Erythroblast (primary cell): ENCODE data around the gene ZNF107.
"Not testable (repeated sequence)": the region's sequence is repeated elsewhere in the genome, so short reads cannot be mapped to it uniquely, and the experiment has no call there.

Experiments used
- DNase-seq, 2 experiments: peaks; one replicate each; lab custom pipeline; 2025; lab: John Stamatoyannopoulos, UW
- GATA1 ChIP-seq: IDR thresholded peaks from 2 replicates; pipeline ENCODE4 v1.6.1; 2011; ENCODE audit warnings: low read depth, mild to moderate bottlenecking, control low read depth, low read length, moderate library complexity
- POLR2A ChIP-seq: IDR thresholded peaks from 2 replicates; pipeline ENCODE4 v1.6.1; 2011; ENCODE audit warnings: mild to moderate bottlenecking, low read length

Gene ZNF107

GRCh38 chr7:64733550-64734240, 67.8 kb downstream of the ZNF107 start:
- no peak for DNase-seq
- TF ChIP-seq POLR2A (no peak), GATA1 (no peak)

- TF ChIP-seq POLR2A (no peak), GATA1 (no peak)
- no peak for DNase-seq
Observed at GRCh38 chr7:64736575-64736974, 70.6 kb downstream of the ZNF107 start.

- not testable (repeated sequence) for DNase-seq
Observed at GRCh38 chr7:64738403-64738802, 72.5 kb downstream of the ZNF107 start.

- DNase-seq, result not testable (repeated sequence)
Observed at GRCh38 chr7:64738953-64739352, 73.0 kb downstream of the ZNF107 start.

DNA sequence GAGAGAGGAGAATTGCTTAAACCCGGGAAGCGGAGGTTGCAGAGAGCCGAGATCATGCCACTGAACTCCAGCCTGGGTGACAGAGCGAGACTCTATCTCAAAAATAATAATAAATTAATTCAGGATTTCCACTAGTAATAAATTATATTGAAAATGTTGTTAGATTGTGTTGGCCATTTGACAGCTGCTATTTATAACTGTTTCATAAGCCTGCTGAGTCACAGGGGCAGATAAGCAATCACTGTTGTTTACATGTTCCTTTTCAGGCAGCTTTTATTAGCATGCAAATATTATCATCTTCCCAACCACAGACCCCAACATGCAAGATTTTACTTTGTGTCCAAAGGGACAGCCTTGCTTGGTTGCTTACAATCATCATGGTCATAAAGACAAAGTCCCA, 78.7 kb downstream of the ZNF107 start:
- TF ChIP-seq POLR2A (no peak), GATA1 (no peak)
- peak in 1 of 2 experiments; percentile 1 for DNase-seq

GRCh38 chr7:64747802-64748201, 81.9 kb downstream of the ZNF107 start:
- TF ChIP-seq GATA1, result no peak
- no peak for TF ChIP-seq POLR2A
- no peak for DNase-seq

DNA sequence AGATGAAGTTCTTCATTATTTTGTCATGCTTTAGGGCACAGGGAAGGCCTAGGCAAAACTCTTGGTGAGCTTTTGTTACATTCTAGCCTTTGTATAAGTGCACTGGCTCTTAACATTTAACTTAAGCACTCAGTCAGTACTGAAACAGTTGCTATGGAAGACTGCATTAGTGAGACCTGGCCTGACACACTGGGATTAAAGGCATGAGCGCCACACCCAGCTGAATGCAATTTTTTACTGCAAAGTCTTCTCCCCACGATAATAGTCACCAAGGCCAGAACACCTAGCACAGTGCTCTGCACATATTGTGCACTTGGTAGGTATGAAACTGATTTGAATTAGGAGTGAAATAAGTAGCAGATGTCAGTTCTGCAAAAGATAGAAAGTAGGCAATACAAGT, 87.1 kb downstream of the ZNF107 start:
- TF ChIP-seq POLR2A, result no peak
- TF ChIP-seq GATA1, result no peak
- DNase-seq, result no peak

DNA sequence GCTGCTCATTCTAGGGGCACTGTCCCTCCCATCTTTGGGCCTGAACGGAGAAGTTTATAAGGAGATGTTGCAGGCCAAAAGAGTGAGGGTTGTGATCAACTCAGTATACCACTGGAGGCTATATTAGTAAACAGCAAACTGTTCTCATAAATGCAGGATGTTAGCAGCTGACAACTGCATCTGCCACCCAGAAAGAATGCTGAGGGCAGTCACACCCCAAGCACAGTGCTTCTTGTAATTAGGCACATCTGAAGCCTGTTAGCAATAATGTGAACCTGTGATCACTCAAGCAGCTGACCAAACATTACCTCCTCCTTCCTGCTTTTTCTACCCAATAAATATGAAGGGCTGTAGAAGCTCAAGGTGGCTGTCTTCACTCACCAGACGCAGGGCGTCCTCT, 89.9 kb downstream of the ZNF107 start:
- no peak for TF ChIP-seq GATA1
- TF ChIP-seq POLR2A, result no peak
- no peak for DNase-seq

DNA sequence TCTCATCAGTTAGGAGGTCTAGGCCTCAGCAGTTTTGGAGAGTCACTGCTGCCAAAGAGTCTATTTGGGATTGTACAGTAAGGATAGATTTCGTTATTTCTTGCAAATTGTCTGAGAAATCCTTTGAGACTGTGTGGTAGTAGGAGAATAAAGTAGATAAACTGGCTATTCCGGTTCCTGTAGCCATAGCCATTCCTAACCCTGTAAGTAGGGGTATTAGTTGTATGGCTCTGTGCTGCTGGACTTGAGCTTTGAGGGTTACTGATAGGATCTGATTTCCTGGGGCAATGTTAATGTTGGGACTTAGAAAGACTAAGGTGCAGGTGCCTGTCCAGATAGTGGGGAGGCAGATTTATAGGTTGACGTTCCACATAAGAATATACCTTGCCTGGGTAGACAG, 92.2 kb downstream of the ZNF107 start:
- TF ChIP-seq POLR2A (no peak), GATA1 (no peak)
- DNase-seq, result no peak
